Calu3 (cell line): ENCODE results near the gene SLAMF1. TPM values are rescaled to one million over a fixed set of nuclear protein-coding genes. Genes with fewer than 3 reads are reported as not detected.

ENCODE experiments used
- BruUV-seq: library from RNA; stranded (reverse); fragments of 400-500 nt; replicated peaks from 2 replicates; lab custom pipeline; 2021; lab: Mats Ljungman, UMichigan
- CTCF ChIA-PET: fragments of 300-600 bp; sonication (Branson Sonifier 250); formaldehyde crosslinking; loops from one replicate; lab custom pipeline; 2022; ENCODE audit warnings: antibody characterized with exemption; lab: Charles Lee
- DNase-seq: peaks from one replicate; pipeline ENCODE4 v3.0.0; 2022
- H3K27ac Mint-ChIP-seq: one replicate; pipeline ENCODE4 v1.8.0; 2022; ENCODE audit warnings: mixed read lengths; ENCODE audit not compliant: unreplicated experiment
- H3K27me3 Mint-ChIP-seq: one replicate; pipeline ENCODE4 v1.8.0; 2022; ENCODE audit warnings: mixed read lengths; ENCODE audit not compliant: unreplicated experiment
- H3K36me3 Mint-ChIP-seq: one replicate; pipeline ENCODE4 v1.8.0; 2022; ENCODE audit warnings: mild to moderate bottlenecking, moderate library complexity, mixed read lengths; ENCODE audit not compliant: insufficient read depth, unreplicated experiment
- H3K4me1 Mint-ChIP-seq: one replicate; pipeline ENCODE4 v1.8.0; 2022; ENCODE audit warnings: mild to moderate bottlenecking, low read depth, mixed read lengths; ENCODE audit not compliant: unreplicated experiment
- H3K4me3 Mint-ChIP-seq: one replicate; pipeline ENCODE4 v1.8.0; 2022; ENCODE audit warnings: mild to moderate bottlenecking, low read depth, moderate library complexity, mixed read lengths; ENCODE audit not compliant: unreplicated experiment
- H3K9me3 Mint-ChIP-seq: one replicate; pipeline ENCODE4 v1.8.0; 2022; ENCODE audit warnings: low read depth, mixed read lengths; ENCODE audit not compliant: unreplicated experiment
- CTCF ChIP-seq: fragments of 200-600 bp; IDR thresholded peaks from one replicate; pipeline ENCODE4 v1.8.0; 2022; ENCODE audit warnings: antibody characterized with exemption; ENCODE audit not compliant: unreplicated experiment
- intact Hi-C: fragments of 100-400 bp; cut with micrococcal nuclease; formaldehyde crosslinking; loops from one replicate; pipeline ENCODE4 v1.10.0; 2022; ENCODE audit not compliant: unreplicated experiment
- total RNA-seq: library from RNA; stranded (reverse); gene quantifications from 2 replicates; pipeline ENCODE4 v1.2.3, GENCODE V29; 2022

Gene SLAMF1
- total RNA-seq, 1 experiment from 2014 or later: not detected

DNA sequence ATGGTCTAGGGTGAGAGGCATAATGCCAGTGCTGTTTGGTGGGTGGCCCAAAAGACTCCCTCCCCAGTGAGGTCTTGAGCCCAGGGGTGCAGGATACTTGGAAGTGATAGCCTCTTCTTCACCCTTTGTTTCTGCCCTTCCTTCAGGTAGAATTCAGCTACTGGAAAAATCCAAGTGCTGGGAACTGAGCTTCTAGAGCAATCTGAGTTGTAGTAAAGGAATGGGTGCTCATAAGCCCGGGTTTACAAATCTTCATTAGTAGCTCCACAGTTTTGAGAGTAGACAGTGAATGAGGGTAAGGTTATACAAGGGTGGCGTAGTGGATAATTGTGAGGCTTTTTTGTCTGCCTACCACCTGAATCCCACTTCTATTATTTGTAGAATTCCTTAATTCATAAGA, 38.3 kb downstream of the SLAMF1 start:
- CTCF ChIA-PET: interaction anchor here (1.2 to 2.1 kb wide), 2 partner anchors 179 to 180 kb away, joined by 3 to 8 read pairs; no protein-coding TSS in a partner anchor
- H3K36me3 Mint-ChIP-seq: no peaks in the 10 kb centered on the region
- no peak overlapping the region for H3K27ac Mint-ChIP-seq
- BruUV-seq: no TSS peak
- no peak for TF ChIP-seq CTCF
- intact Hi-C loops: loop anchor here (5.0 kb wide), 1 partner anchor 66 kb away; no protein-coding TSS in a partner anchor
- H3K9me3 Mint-ChIP-seq: no peaks in the 10 kb centered on the region
- no peaks in the 10 kb centered on the region for H3K4me1 Mint-ChIP-seq
- no peak overlapping the region for H3K4me3 Mint-ChIP-seq
- H3K27me3 Mint-ChIP-seq: peaks cover 75% of the 10 kb centered on the region
- no peak for DNase-seq

- Mint-ChIP-seq H3K4me1 (no peaks in the 10 kb centered on the region), H3K4me3 (no peak overlapping the region), H3K9me3 (no peaks in the 10 kb centered on the region), H3K36me3 (no peaks in the 10 kb centered on the region), H3K27me3 (peaks cover 75% of the 10 kb centered on the region), H3K27ac (no peak overlapping the region)
- no peak for DNase-seq
- intact Hi-C loops: loop anchor here (5.0 kb wide), 1 partner anchor 66 kb away; no protein-coding TSS in a partner anchor
- no TSS peak for BruUV-seq
- CTCF ChIA-PET: interaction anchor here (2.1 kb wide), 1 partner anchor 180 kb away, joined by 8 read pairs; no protein-coding TSS in a partner anchor
- TF ChIP-seq CTCF: no peak
These were observed 38.8 kb downstream of the SLAMF1 start for GRCh38 chr1:160608057-160608456.

DNA sequence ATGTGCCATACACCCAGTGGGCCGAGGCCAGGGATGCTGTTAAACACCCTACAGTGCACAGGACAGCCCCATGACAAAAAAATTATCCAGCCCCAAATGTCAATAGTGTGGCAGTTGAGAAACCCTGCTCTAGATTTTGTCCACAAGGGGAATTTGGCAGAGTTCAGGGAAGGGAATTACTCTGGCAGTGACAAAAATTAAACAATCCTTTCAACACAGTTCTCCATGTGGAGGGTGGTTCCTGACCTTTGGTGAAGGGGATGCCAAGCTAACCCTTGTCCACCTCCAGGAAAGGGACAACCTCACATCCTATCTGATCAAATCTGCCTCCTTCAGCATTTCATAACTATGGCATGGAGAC, 39.2 kb downstream of the SLAMF1 start:
- no TSS peak for BruUV-seq
- intact Hi-C loops: loop anchor here (1.0 to 5.0 kb wide), 3 partner anchors 65 to 179 kb away; no protein-coding TSS in a partner anchor
- Mint-ChIP-seq H3K9me3 (no peaks in the 10 kb centered on the region), H3K27ac (no peak overlapping the region), H3K4me1 (no peaks in the 10 kb centered on the region), H3K4me3 (no peak overlapping the region), H3K27me3 (peaks cover 75% of the 10 kb centered on the region), H3K36me3 (no peaks in the 10 kb centered on the region)
- CTCF ChIA-PET: interaction anchor here (0.6 to 2.3 kb wide), 3 partner anchors 58 to 179 kb away, joined by 3 to 23 read pairs (median 7); no protein-coding TSS in a partner anchor
- DNase-seq: no peak
- TF ChIP-seq CTCF: no peak

DNA sequence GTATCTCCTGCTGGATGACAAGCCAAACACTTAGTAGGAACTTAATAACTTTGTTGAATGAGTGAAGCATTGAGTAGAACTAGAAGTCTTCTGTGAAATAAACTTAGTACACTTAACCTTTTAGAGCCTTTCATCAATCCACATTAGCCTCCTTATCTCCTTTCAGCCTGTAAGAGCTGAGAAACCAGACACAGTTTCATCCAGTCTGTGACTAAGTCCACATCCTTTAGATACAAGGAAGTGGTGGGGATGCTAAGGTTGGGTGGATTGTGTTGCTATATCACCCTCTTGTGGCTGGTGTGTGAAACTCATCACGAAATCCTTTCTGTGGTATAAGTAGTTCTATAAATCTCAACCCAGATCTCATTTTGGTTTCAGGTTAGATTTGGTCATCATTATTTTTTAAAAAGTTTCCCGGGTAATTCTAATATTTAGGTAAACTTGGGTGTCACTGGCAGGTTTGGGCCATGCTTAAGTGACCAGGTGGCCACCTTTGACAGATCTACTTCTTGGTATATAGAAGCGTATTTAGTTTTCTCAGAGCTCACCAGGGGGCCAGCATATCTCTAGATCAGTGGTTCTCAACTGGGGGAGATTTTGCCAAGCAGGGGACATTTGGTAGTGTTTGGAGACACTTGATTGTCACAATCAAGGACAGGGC, 39.7 kb downstream of the SLAMF1 start:
- no peak overlapping the region for H3K27ac Mint-ChIP-seq
- peak; percentile 73 for TF ChIP-seq CTCF
- no peaks in the 10 kb centered on the region for H3K4me1 Mint-ChIP-seq
- H3K36me3 Mint-ChIP-seq: no peaks in the 10 kb centered on the region
- H3K9me3 Mint-ChIP-seq: no peaks in the 10 kb centered on the region
- peak; percentile 67 for DNase-seq
- H3K4me3 Mint-ChIP-seq: no peak overlapping the region
- peaks cover 74% of the 10 kb centered on the region for H3K27me3 Mint-ChIP-seq
- intact Hi-C loops: loop anchor here (1.0 to 5.0 kb wide), 3 partner anchors 65 to 179 kb away; no protein-coding TSS in a partner anchor
- no TSS peak for BruUV-seq
- CTCF ChIA-PET: interaction anchor here (0.6 to 2.3 kb wide), 3 partner anchors 57 to 178 kb away, joined by 3 to 23 read pairs (median 7); no protein-coding TSS in a partner anchor
